ENCODE data around the gene TOP3A.

Gene TOP3A

GRCh38 chr17:18230288-18231141 lies 84.3 kb downstream of the TOP3A start:
- DNase-seq = no peak

- DNase-seq = no peak
Measured at GRCh38 chr17:18229771-18230170, 85.0 kb downstream of the TOP3A start.

- DNase-seq = no peak
Measured at GRCh38 chr17:18229254-18229653, 85.5 kb downstream of the TOP3A start.

GRCh38 chr17:18228176-18228682 lies 86.6 kb downstream of the TOP3A start:
- DNase-seq = no peak

GRCh38 chr17:18227635-18228034 lies 87.2 kb downstream of the TOP3A start:
- DNase-seq = no peak

- DNase-seq = no peak
Measured at GRCh38 chr17:18226284-18226945, 88.4 kb downstream of the TOP3A start.

GRCh38 chr17:18225642-18226283 lies 89.0 kb downstream of the TOP3A start:
- no peak for DNase-seq

GRCh38 chr17:18225121-18225641 lies 89.6 kb downstream of the TOP3A start, which contains the start of gene LLGL1:
Gene LLGL1, plus strand, starts transcription at chr17:18225635. Its CDS starts 48 bp downstream, at chr17:18225683.
- DNase-seq = peak; percentile 86

GRCh38 chr17:18224387-18225120 lies 90.2 kb downstream of the TOP3A start:
- DNase-seq = no peak

- DNase-seq = no peak
Measured at GRCh38 chr17:18224053-18224386, 90.8 kb downstream of the TOP3A start.
